Activated B cell treated with CpG ODN at 0.5 μM for 24 hours (primary cell): ENCODE results near the gene DAP. TPM values are rescaled to one million over a fixed set of nuclear protein-coding genes. Genes with fewer than 3 reads are reported as not detected.
A peak's percentile ranks its signal among the peaks of the same experiment; 100 is the strongest.

Experiments
- ATAC-seq: fragments of 200-7000 bp; cut with Tn5 transposase; one replicate; pipeline ENCODE4 v1.10.0; 2021; ENCODE audit warnings: low read depth, mild to moderate bottlenecking, moderate library complexity
- CTCF ChIA-PET: fragments of 350-600 bp; sonication (Branson Sonifier 250); formaldehyde crosslinking; loops from one replicate; lab custom pipeline; 2021; ENCODE audit warnings: antibody characterized with exemption; lab: Charles Lee
- POLR2A ChIA-PET: fragments of 350-600 bp; sonication (Branson Sonifier 250); formaldehyde crosslinking; loops from one replicate; lab custom pipeline; 2021; ENCODE audit warnings: antibody characterized with exemption; lab: Charles Lee
- DNase-seq: peaks from one replicate; pipeline ENCODE4 v3.0.0; 2022
- H3K27ac Mint-ChIP-seq: one replicate; pipeline ENCODE4 v1.8.0; 2020; ENCODE audit warnings: mixed read lengths
- H3K27me3 Mint-ChIP-seq: one replicate; pipeline ENCODE4 v1.8.0; 2021; ENCODE audit warnings: mixed read lengths
- H3K36me3 Mint-ChIP-seq: one replicate; pipeline ENCODE4 v1.8.0; 2021; ENCODE audit warnings: low read depth, mixed read lengths
- H3K4me1 Mint-ChIP-seq: one replicate; pipeline ENCODE4 v1.8.0; 2021; ENCODE audit warnings: mixed read lengths
- H3K4me3 Mint-ChIP-seq: one replicate; pipeline ENCODE4 v1.8.0; 2020; ENCODE audit warnings: mild to moderate bottlenecking, mixed read lengths
- H3K9me3 Mint-ChIP-seq: one replicate; pipeline ENCODE4 v1.8.0; 2020; ENCODE audit warnings: mixed read lengths
- CTCF ChIP-seq: fragments of 200-600 bp; IDR thresholded peaks from one replicate; pipeline ENCODE4 v1.8.0; 2022; ENCODE audit warnings: antibody characterized with exemption, mild to moderate bottlenecking
- intact Hi-C: fragments of 100-400 bp; cut with micrococcal nuclease; formaldehyde crosslinking; loops from one replicate; pipeline ENCODE4 v1.15.1; 2024
- total RNA-seq: library from RNA; stranded (reverse); gene quantifications from 2 replicates; pipeline ENCODE4 v1.2.3, GENCODE V29; 2022

The DAP gene
- total RNA-seq, 1 donor from 2014 or later = 51.3 TPM

GRCh38 chr5:10775646-10776045 lies 14.6 kb upstream of the DAP start:
- no peak for TF ChIP-seq CTCF
- no peaks in the 10 kb centered on the region for H3K36me3 Mint-ChIP-seq
- DNase-seq = no peak
- H3K27me3 Mint-ChIP-seq = peaks cover 8% of the 10 kb centered on the region
- peaks cover 2% of the 10 kb centered on the region for H3K9me3 Mint-ChIP-seq
- no peaks in the 10 kb centered on the region for H3K4me1 Mint-ChIP-seq
- intact Hi-C loops = no loop called here
- H3K27ac Mint-ChIP-seq = no peak overlapping the region
- CTCF ChIA-PET = interaction anchor here (1.0 kb wide), 1 partner anchor 323 kb away, joined by 3 read pairs; no protein-coding TSS in a partner anchor
- H3K4me3 Mint-ChIP-seq = no peak overlapping the region
- POLR2A ChIA-PET = no interaction called here
- ATAC-seq = no peak

GRCh38 chr5:10772901-10773585 lies 12.0 kb upstream of the DAP start:
- CTCF ChIA-PET = interaction anchor here (0.6 to 1.2 kb wide), 2 partner anchors 83 to 169 kb away, joined by 3 to 5 read pairs; no protein-coding TSS in a partner anchor
- H3K36me3 Mint-ChIP-seq = no peaks in the 10 kb centered on the region
- POLR2A ChIA-PET = no interaction called here
- ATAC-seq = no peak
- H3K27me3 Mint-ChIP-seq = peaks cover 5% of the 10 kb centered on the region
- intact Hi-C loops = no loop called here
- H3K27ac Mint-ChIP-seq = no peak overlapping the region
- TF ChIP-seq CTCF = no peak
- no peaks in the 10 kb centered on the region for H3K9me3 Mint-ChIP-seq
- no peak overlapping the region for H3K4me3 Mint-ChIP-seq
- DNase-seq = no peak
- no peaks in the 10 kb centered on the region for H3K4me1 Mint-ChIP-seq

DNA sequence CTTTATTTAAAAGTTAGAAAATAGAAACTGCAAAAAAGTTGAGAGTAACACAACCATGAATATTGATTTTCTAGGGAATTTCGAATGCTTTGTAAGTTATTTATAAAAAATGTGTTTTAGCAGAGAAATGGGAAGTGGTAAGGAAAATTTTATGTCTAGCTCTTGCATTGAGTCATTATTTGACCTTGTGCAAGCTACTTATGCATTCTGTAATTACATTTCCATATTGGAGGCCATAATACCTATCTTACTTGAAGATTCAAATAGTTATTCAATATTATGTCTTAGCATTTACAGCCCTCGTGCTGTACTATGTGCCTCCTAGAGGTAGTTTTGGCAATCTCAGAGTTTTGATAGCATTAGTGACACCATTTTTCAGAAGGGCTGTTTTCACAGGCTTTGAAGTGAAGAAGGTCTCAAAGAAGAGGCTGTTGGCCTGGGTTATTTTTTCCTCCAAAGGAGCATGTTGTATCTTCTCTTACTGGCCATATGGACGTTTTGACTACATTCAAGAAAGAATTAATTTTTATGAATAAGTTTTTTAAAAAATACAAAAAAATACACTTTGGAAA lies 7.4 kb upstream of the DAP start:
- no peak overlapping the region for H3K27ac Mint-ChIP-seq
- ChIA-PET POLR2A (no interaction called here), CTCF (no interaction called here)
- H3K36me3 Mint-ChIP-seq = no peaks in the 10 kb centered on the region
- DNase-seq (no peak), ATAC-seq (no peak)
- H3K4me3 Mint-ChIP-seq = no peak overlapping the region
- H3K9me3 Mint-ChIP-seq = no peaks in the 10 kb centered on the region
- no peaks in the 10 kb centered on the region for H3K27me3 Mint-ChIP-seq
- H3K4me1 Mint-ChIP-seq = no peaks in the 10 kb centered on the region
- TF ChIP-seq CTCF = no peak
- intact Hi-C loops = no loop called here

DNA sequence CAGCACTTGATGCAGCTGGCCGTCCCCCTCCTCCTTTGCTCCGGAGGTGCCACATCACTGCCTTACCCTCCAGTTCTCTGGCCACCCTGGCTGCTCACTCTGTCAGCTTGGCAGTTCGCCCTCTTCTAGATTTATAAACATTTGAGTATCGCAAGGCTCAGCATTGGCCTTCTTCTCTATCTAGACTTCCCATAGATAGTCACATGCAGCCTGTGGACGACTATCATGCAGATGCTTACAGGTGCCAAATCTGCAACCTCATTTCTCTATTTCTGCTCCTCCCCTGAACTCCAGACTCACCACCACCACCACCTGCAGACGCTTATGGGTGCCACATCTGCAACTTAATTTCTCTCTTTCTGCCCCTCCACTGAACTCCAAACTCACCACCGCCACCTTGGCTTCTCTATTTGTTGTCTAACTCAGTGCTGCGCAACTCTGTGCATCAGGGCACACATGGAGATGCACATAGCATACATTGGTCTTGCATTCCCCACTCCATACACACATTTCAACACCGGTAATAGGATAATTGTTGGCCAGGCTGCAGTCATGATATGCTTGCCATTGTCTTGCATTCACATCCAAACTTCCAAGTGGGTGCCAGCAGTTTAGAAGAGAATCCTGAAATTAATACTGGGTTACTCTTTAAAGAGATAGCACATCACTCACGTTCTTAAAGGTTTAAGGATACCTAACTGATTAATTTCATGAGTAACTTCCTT lies 1.9 kb upstream of the DAP start:
- H3K36me3 Mint-ChIP-seq = peaks cover 4% of the 10 kb centered on the region
- no peaks in the 10 kb centered on the region for H3K27me3 Mint-ChIP-seq
- ChIA-PET CTCF (no interaction called here), POLR2A (no interaction called here)
- H3K9me3 Mint-ChIP-seq = no peaks in the 10 kb centered on the region
- peak overlapping the region; percentile 92 for H3K27ac Mint-ChIP-seq
- DNase-seq (no peak), ATAC-seq (no peak)
- intact Hi-C loops = loop anchor here (5.0 kb wide), 1 partner anchor 186 kb away; no protein-coding TSS in a partner anchor
- no peak for TF ChIP-seq CTCF
- H3K4me3 Mint-ChIP-seq = peak overlapping the region; percentile 83
- H3K4me1 Mint-ChIP-seq = peaks cover 43% of the 10 kb centered on the region
